HepG2 (cell line): Measurements from ENCODE around the gene MTUS2. TPM values are rescaled to one million over a fixed set of nuclear protein-coding genes. Genes with fewer than 3 reads are reported as not detected.

Experiments used
- ATAC-seq: fragments of 200-7000 bp; cut with Tn5 transposase; 3 replicates; pipeline ENCODE4 v1.9.1; 2020; ENCODE audit warnings: mild to moderate bottlenecking, moderate library complexity
- BruUV-seq: library from RNA; stranded (reverse); fragments of 400-500 nt; replicated peaks from 2 replicates; lab custom pipeline; 2021; lab: Mats Ljungman, UMichigan
- CTCF ChIA-PET: fragments of 300-600 bp; formaldehyde crosslinking; extraction: SDS; loops from one replicate; lab custom pipeline; 2021; ENCODE audit warnings: low total read pairs, inconsistent platforms, low intra/inter-chr PET ratio; lab: Yijun Ruan, JAX
- POLR2A ChIA-PET: fragments of 350-600 bp; sonication (Branson Sonifier 250); formaldehyde crosslinking; loops from one replicate; lab custom pipeline; 2020; ENCODE audit warnings: antibody characterized with exemption, inconsistent platforms; lab: Yijun Ruan, JAX
- DNase-seq: peaks from one replicate; pipeline ENCODE4 v3.0.0-alpha.2; 2015; ENCODE audit warnings: low spot score
- FAIRE-seq: peaks from 3 replicates; lab custom pipeline; 2011; peaks lifted over from hg19 to GRCh38; lab: Jason Lieb, UNC
- H2AFZ ChIP-seq: one replicate; pipeline ENCODE4 v1.6.1; 2011; ENCODE audit warnings: low read length, inconsistent platforms
- H3K27ac ChIP-seq: fragments of 300-600 bp; 3 replicates; pipeline ENCODE4 v1.8.0; 2011; ENCODE audit warnings: mixed run types, mild to moderate bottlenecking, mixed read lengths, low read length, inconsistent platforms; ENCODE audit not compliant: insufficient read depth; ENCODE audit errors: extremely low read length
- H3K27me3 ChIP-seq, 2 experiments: fragments of 200-600 bp in 1 of 2; 2 replicates in 1 of 2; 3 replicates in 1 of 2; pipeline versions ENCODE4 v1.6.0 to v1.8.0; 2011; ENCODE audit warnings: low read length in 2 of 2, mild to moderate bottlenecking in 2 of 2, moderate library complexity in 2 of 2, inconsistent platforms in 1 of 2; ENCODE audit not compliant: insufficient read depth in 2 of 2, control insufficient read depth in 1 of 2
- H3K36me3 ChIP-seq, 2 experiments: fragments of 200-600 bp in 1 of 2; replicated peaks in 1 of 2; 2 replicates in 1 of 2; 3 replicates in 1 of 2; pipeline versions ENCODE4 v1.5.1 to v1.8.0; 2011; ENCODE audit warnings: low read length in 2 of 2, inconsistent platforms in 1 of 2; ENCODE audit not compliant: insufficient read depth in 2 of 2, control insufficient read depth in 1 of 2
- H3K4me1 ChIP-seq: 2 replicates; pipeline ENCODE4 v1.5.1; 2012; ENCODE audit warnings: low read length, inconsistent platforms; ENCODE audit not compliant: insufficient read depth
- H3K4me2 ChIP-seq: 2 replicates; pipeline ENCODE4 v1.6.0; 2011; ENCODE audit warnings: low read depth, low read length, inconsistent platforms
- H3K4me3 ChIP-seq, 3 experiments: fragments of 200-600 bp in 1 of 3; sonication (generic), shearing (Covaris generic) in 1 of 3; replicated peaks in 1 of 3; 2 replicates each; pipeline ENCODE4 v1.5.1; 2011 to 2016; ENCODE audit warnings: low read length in 3 of 3, inconsistent platforms in 2 of 3, low read depth in 2 of 3, mild to moderate bottlenecking in 2 of 3, control low read depth in 1 of 3, mixed read lengths in 1 of 3; ENCODE audit not compliant: insufficient read depth in 1 of 3
- H3K79me2 ChIP-seq: one replicate; pipeline ENCODE4 v1.6.1; 2011; ENCODE audit warnings: low read length, inconsistent platforms; ENCODE audit not compliant: insufficient read depth
- H3K9ac ChIP-seq: 2 replicates; pipeline ENCODE4 v1.6.0; 2011; ENCODE audit warnings: mild to moderate bottlenecking, low read depth, low read length, inconsistent platforms; ENCODE audit not compliant: insufficient read depth
- H3K9me3 ChIP-seq: 2 replicates; pipeline ENCODE4 v1.5.1; 2012; ENCODE audit warnings: mild to moderate bottlenecking, low read length
- H4K20me1 ChIP-seq: 2 replicates; pipeline ENCODE4 v1.6.0; 2011; ENCODE audit warnings: inconsistent platforms, mild to moderate bottlenecking, low read length, moderate library complexity; ENCODE audit not compliant: insufficient read depth
- ATF7 ChIP-seq, 2 experiments: fragments of 450-650 bp in 1 of 2; sonication (generic) in 1 of 2; formaldehyde crosslinking in 1 of 2; IDR thresholded peaks; 2 replicates each; pipeline versions ENCODE4 v1.4.0 to v1.6.1; 2016 to 2020; ENCODE audit warnings: antibody characterized with exemption in 1 of 2, mild to moderate bottlenecking in 1 of 2, missing genetic modification reagents in 1 of 2
- HCFC1 ChIP-seq: fragments of 150-350 bp; IDR thresholded peaks from 2 replicates; pipeline ENCODE4 v1.6.1; 2014; ENCODE audit warnings: low read depth, low read length
- HNF4A ChIP-seq: sonication (generic); formaldehyde crosslinking; IDR thresholded peaks from 2 replicates; pipeline ENCODE4 v1.4.0; 2020; ENCODE audit warnings: missing genetic modification reagents
- LCORL ChIP-seq, 2 experiments: fragments of 450-650 bp in 1 of 2; sonication (generic) in 1 of 2; formaldehyde crosslinking in 1 of 2; IDR thresholded peaks; 2 replicates each; pipeline versions ENCODE4 v1.5.0 to v1.6.1; 2017 to 2020; ENCODE audit warnings: antibody characterized with exemption in 1 of 2, missing genetic modification reagents in 1 of 2
- WGBS: methylation state at CpG from one replicate; pipeline ENCODE4 v1.1.6; 2017; ENCODE audit warnings: low lambda C conversion rate; 5-methylcytosine and 5-hydroxymethylcytosine counted together
- in situ Hi-C: cut with HindIII; loops from 2 replicates; pipeline ENCODE4 v1.10.0; 2017; ENCODE audit warnings: low pct_unique_long_range_greater_than_20kb; ENCODE audit not compliant: extremely low pct_ligation_motif_present
- intact Hi-C: fragments of 100-400 bp; cut with micrococcal nuclease; formaldehyde crosslinking; loops from one replicate; pipeline ENCODE4 v1.10.0; 2022; ENCODE audit not compliant: unreplicated experiment
- polyA plus RNA-seq, 8 experiments: library from polyadenylated mRNA; depleted of rRNA in 3 of 8; stranded (reverse) in 7 of 8; unstranded in 1 of 8; fragments of >200 nt; fragmentation: Illumina TruSeq in 4 of 8; extraction: Trizol in 4 of 8; gene quantifications; 2 replicates each; pipeline versions ENCODE4 v1.2.1 to v1.2.3, GENCODE V29; 2011 to 2016; ENCODE audit warnings: low read depth in 4 of 8, missing spikeins in 1 of 8, mixed read lengths in 1 of 8; ENCODE audit not compliant: insufficient read depth in 1 of 8
- total RNA-seq, 5 experiments: library from RNA; depleted of rRNA; stranded (reverse); fragments of >200 nt; fragmentation: Illumina TruSeq; extraction: Trizol; gene quantifications; 2 replicates each; pipeline ENCODE4 v1.2.3, GENCODE V29; 2016; ENCODE audit warnings: low read depth in 1 of 5
- TF ChIP-seq, protein P1 (sequence below): sonication (generic); formaldehyde crosslinking; IDR thresholded peaks from 2 replicates; pipeline ENCODE4 v1.5.1; 2020; ENCODE audit warnings: mild to moderate bottlenecking, missing genetic modification reagents
- TF ChIP-seq, protein P2 (sequence below): sonication (generic); formaldehyde crosslinking; IDR thresholded peaks from 2 replicates; pipeline ENCODE4 v1.4.0; 2020; ENCODE audit warnings: missing genetic modification reagents, mild to moderate bottlenecking, borderline replicate concordance
- TF ChIP-seq, protein P3 (sequence below): sonication (generic); formaldehyde crosslinking; IDR thresholded peaks from 2 replicates; pipeline ENCODE4; 2020; ENCODE audit warnings: missing genetic modification reagents, mild to moderate bottlenecking, borderline replicate concordance
- TF ChIP-seq, protein P4 (sequence below): sonication (generic); formaldehyde crosslinking; IDR thresholded peaks from 2 replicates; pipeline ENCODE4 v1.5.0; 2020; ENCODE audit warnings: missing genetic modification reagents, mild to moderate bottlenecking, borderline replicate concordance

Gene MTUS2
- total and polyA plus RNA-seq, 2 of the 13 experiments (the other 11 are each of a cell fraction or from before 2014, with no cell fraction given) = not detected

DNA sequence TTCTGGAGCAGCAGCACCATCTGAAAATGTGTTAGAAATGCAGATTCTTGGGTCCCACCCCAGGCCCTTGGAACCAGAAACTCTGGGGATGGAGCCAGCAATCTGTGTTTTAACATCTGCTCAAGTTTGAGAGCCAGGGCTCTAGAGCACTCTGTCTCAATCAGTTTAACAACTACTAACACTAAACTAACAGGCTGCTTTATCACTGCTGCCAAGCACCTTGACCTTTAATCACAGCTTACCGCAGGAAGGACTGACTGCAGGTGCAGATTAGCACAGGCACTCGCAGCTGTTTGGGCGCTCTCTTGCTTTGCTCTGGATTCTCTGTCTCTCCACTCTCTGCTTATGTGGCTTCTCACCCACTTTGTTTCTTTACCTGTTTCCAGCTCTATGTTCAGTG, 163.5 kb downstream of the MTUS2 start:
- no peak overlapping the region for H3K4me3 ChIP-seq
- H3K4me1 ChIP-seq = no peaks in the 10 kb centered on the region
- peaks cover 26% of the 10 kb centered on the region for H3K9me3 ChIP-seq
- intact Hi-C loops = no loop called here
- no peaks in the 10 kb centered on the region for H4K20me1 ChIP-seq
- 4% methylated on average over 3 of the region's 3 CpGs for WGBS
- no TSS peak for BruUV-seq
- TF ChIP-seq HNF4A (CRISPR knock-in tag) = 0 out of 2 replicates have a peak, but pooled peaks have one; percentile 7
- TF ChIP-seq, protein P1, sequence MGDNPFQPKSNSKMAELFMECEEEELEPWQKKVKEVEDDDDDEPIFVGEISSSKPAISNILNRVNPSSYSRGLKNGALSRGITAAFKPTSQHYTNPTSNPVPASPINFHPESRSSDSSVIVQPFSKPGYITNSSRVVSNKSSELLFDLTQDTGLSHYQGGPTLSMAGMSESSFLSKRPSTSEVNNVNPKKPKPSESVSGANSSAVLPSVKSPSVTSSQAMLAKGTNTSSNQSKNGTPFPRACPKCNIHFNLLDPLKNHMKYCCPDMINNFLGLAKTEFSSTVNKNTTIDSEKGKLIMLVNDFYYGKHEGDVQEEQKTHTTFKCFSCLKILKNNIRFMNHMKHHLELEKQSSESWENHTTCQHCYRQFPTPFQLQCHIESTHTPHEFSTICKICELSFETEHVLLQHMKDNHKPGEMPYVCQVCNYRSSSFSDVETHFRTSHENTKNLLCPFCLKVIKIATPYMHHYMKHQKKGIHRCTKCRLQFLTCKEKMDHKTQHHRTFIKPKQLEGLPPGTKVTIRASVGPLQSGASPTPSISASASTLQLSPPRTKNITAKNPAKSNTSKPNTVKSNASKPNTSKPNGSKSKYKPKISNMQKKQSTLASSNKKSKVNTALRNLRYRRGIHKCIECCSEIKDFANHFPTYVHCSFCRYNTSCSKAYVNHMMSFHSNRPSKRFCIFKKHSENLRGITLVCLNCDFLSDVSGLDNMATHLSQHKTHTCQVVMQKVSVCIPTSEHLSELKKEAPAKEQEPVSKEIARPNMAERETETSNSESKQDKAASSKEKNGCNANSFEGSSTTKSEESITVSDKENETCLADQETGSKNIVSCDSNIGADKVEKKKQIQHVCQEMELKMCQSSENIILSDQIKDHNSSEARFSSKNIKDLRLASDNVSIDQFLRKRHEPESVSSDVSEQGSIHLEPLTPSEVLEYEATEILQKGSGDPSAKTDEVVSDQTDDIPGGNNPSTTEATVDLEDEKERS = no peak
- TF ChIP-seq, all 625 proteins: peak for 1
- H3K27me3 ChIP-seq = no peaks in the 10 kb centered on the region
- ChIA-PET CTCF (no interaction called here), POLR2A (no interaction called here)
- no peaks in the 10 kb centered on the region for H3K36me3 ChIP-seq
- in situ Hi-C loops = no loop called here
- ATAC-seq = peak; percentile 78
- H3K9ac ChIP-seq = no peak overlapping the region
- FAIRE-seq = no peak
- no peak for DNase-seq
- no peaks in the 10 kb centered on the region for H3K79me2 ChIP-seq
- no peak overlapping the region for H3K4me2 ChIP-seq
- H2AFZ ChIP-seq = no peak overlapping the region
- no peak overlapping the region for H3K27ac ChIP-seq

DNA sequence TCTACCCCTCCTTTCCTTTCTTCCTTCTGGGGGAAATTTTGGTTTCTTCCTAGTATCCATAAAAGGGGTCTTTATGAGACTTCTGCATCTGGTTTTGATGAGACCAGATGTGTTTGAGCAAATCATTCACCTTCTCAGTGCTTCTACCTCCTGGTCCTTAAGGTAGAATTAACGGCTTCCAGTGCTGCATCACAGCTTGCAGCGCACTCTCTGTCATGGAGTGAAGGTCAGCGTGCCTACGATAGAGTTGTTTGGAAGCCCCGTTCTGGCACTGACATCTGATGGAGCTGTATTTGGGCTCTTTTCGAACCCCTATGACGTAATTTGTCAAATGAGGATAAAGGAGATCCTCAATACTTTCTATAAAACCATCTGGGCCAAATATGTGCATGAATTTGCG, 164.2 kb downstream of the MTUS2 start:
- Histone ChIP-seq H3K9me3 (peaks cover 33% of the 10 kb centered on the region), H3K9ac (no peak overlapping the region), H3K79me2 (no peaks in the 10 kb centered on the region), H3K27ac (no peak overlapping the region), H3K27me3 (no peaks in the 10 kb centered on the region), H3K36me3 (no peaks in the 10 kb centered on the region), H3K4me2 (no peak overlapping the region), H4K20me1 (no peaks in the 10 kb centered on the region), H3K4me1 (no peaks in the 10 kb centered on the region), H3K4me3 (no peak overlapping the region), H2AFZ (no peak overlapping the region)
- ATAC-seq (no peak), FAIRE-seq (no peak), DNase-seq (no peak)
- 1% methylated on average over 8 of the region's 8 CpGs for WGBS
- no TSS peak for BruUV-seq
- in situ Hi-C loops = no loop called here
- ChIA-PET POLR2A (no interaction called here), CTCF (no interaction called here)
- intact Hi-C loops = no loop called here
- TF ChIP-seq ATF7 (IDR thresholded peaks at IDR 0.05) (peak; percentile 60), ATF7 (CRISPR knock-in tag; IDR thresholded peaks at IDR 0.05) (no peak), HCFC1 (no peak), LCORL (IDR thresholded peaks at IDR 0.05) (no peak), LCORL (CRISPR knock-in tag; IDR thresholded peaks at IDR 0.05) (no peak)
- TF ChIP-seq, protein P2, sequence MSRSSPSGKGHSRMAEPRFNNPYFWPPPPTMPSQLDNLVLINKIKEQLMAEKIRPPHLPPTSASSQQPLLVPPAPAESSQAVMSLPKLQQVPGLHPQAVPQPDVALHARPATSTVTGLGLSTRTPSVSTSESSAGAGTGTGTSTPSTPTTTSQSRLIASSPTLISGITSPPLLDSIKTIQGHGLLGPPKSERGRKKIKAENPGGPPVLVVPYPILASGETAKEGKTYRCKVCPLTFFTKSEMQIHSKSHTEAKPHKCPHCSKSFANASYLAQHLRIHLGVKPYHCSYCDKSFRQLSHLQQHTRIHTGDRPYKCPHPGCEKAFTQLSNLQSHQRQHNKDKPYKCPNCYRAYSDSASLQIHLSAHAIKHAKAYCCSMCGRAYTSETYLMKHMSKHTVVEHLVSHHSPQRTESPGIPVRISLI (CRISPR knock-in tag) = no peak
- TF ChIP-seq, protein P3, sequence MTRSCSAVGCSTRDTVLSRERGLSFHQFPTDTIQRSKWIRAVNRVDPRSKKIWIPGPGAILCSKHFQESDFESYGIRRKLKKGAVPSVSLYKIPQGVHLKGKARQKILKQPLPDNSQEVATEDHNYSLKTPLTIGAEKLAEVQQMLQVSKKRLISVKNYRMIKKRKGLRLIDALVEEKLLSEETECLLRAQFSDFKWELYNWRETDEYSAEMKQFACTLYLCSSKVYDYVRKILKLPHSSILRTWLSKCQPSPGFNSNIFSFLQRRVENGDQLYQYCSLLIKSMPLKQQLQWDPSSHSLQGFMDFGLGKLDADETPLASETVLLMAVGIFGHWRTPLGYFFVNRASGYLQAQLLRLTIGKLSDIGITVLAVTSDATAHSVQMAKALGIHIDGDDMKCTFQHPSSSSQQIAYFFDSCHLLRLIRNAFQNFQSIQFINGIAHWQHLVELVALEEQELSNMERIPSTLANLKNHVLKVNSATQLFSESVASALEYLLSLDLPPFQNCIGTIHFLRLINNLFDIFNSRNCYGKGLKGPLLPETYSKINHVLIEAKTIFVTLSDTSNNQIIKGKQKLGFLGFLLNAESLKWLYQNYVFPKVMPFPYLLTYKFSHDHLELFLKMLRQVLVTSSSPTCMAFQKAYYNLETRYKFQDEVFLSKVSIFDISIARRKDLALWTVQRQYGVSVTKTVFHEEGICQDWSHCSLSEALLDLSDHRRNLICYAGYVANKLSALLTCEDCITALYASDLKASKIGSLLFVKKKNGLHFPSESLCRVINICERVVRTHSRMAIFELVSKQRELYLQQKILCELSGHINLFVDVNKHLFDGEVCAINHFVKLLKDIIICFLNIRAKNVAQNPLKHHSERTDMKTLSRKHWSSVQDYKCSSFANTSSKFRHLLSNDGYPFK (CRISPR knock-in tag) = no peak
- TF ChIP-seq, protein P4, sequence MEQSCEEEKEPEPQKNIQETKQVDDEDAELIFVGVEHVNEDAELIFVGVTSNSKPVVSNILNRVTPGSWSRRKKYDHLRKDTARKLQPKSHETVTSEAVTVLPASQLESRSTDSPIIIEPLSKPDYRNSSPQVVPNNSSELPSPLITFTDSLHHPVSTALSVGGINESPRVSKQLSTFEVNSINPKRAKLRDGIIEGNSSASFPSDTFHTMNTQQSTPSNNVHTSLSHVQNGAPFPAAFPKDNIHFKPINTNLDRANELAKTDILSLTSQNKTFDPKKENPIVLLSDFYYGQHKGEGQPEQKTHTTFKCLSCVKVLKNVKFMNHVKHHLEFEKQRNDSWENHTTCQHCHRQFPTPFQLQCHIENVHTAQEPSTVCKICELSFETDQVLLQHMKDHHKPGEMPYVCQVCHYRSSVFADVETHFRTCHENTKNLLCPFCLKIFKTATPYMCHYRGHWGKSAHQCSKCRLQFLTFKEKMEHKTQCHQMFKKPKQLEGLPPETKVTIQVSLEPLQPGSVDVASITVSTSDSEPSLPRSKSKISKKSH (CRISPR knock-in tag) = no peak
